ENCODE measurements around the gene SLC2A1. TPM values are rescaled to one million over a fixed set of nuclear protein-coding genes. Genes with fewer than 3 reads are reported as not detected.

Gene SLC2A1
- total and polyA plus RNA-seq, 8 donors, result 1.2 to 39.8 (median 18.3) TPM

DNA sequence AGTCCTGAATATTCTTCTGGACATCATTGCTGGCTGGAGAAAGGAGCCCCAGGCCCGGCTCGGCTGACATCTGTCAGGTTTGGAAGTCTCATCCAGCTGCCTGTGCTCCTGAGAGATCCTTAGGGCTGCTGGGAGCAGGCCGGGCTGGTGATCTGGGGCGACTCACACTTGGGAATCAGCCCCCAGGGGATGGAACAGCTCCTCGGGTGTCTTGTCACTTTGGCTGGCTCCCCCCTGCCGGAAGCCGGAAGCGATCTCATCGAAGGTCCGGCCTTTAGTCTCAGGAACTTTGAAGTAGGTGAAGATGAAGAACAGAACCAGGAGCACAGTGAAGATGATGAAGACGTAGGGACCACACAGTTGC is 31.8 kb downstream of the SLC2A1 start:
- 90 to 97% (median 93%) methylated on average over 11 of the region's 11 CpGs for WGBS, 5 donors
- Histone ChIP-seq H3K36me3 (peaks cover 31 to 49% (median 47%) of the 10 kb centered on the region in 4 donors), H3K4me1 (peaks cover 23 to 40% (median 31%) of the 10 kb centered on the region in 4 donors), H3K4me3 (no peak overlapping the region), H3K27ac (no peak overlapping the region), H3K9me3 (no peaks in the 10 kb centered on the region), H3K27me3 (no peaks in the 10 kb centered on the region)
- DNase-seq, result no peak
- TF ChIP-seq EP300 (IDR thresholded peaks at IDR 0.05) (no peak), POLR2AphosphoS5 (IDR thresholded peaks at IDR 0.05) (no peak), POLR2A (IDR thresholded peaks at IDR 0.05) (no peak)
- TF ChIP-seq, protein P1, sequence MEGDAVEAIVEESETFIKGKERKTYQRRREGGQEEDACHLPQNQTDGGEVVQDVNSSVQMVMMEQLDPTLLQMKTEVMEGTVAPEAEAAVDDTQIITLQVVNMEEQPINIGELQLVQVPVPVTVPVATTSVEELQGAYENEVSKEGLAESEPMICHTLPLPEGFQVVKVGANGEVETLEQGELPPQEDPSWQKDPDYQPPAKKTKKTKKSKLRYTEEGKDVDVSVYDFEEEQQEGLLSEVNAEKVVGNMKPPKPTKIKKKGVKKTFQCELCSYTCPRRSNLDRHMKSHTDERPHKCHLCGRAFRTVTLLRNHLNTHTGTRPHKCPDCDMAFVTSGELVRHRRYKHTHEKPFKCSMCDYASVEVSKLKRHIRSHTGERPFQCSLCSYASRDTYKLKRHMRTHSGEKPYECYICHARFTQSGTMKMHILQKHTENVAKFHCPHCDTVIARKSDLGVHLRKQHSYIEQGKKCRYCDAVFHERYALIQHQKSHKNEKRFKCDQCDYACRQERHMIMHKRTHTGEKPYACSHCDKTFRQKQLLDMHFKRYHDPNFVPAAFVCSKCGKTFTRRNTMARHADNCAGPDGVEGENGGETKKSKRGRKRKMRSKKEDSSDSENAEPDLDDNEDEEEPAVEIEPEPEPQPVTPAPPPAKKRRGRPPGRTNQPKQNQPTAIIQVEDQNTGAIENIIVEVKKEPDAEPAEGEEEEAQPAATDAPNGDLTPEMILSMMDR (IDR thresholded peaks at IDR 0.05), result no peak
- intact Hi-C loops (cut with DNase I; ENCODE audit: low total_unique reads), result no loop called here

DNA sequence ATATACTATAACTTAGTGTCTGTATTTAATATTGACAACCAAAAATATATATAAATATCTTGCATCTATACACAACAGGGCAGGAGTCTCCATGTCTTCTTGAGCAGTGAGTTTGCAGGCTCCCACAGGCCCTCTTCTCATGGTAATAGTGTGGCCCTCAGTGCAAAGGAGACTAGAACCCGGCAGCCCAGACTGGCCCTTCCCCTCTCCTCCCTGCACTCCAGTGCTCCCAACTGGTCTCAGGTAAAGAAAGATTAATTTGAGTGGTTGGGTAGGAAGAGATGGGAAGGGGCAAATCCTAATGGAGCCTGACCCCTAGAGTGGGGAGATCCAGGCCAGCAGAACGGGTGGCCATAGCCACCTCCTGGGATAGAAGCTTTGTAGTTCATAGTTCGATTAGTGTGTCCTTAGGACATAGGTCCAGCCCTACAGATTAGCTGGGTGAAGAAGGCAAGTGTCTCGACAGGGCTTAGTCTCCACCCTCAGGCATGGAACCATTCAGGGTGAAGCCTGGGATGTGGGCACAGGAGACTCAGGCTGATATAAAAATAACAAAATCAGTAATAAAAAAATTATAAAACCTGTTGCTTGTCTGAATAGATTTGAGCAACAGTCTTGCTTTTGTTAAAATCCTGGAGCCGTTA is 32.3 kb downstream of the SLC2A1 start:
- peaks cover 18 to 35% (median 26%) of the 10 kb centered on the region in 4 donors for H3K4me1 ChIP-seq
- no peak overlapping the region for H3K4me3 ChIP-seq
- no peak for DNase-seq
- H3K27ac ChIP-seq, result no peak overlapping the region
- intact Hi-C loops (cut with DNase I; ENCODE audit: low total_unique reads), result no loop called here
- TF ChIP-seq, protein P1 (IDR thresholded peaks at IDR 0.05), result no peak
- no peak for TF ChIP-seq EP300 (IDR thresholded peaks at IDR 0.05)
- no peak for TF ChIP-seq POLR2A (IDR thresholded peaks at IDR 0.05)
- TF ChIP-seq POLR2AphosphoS5 (IDR thresholded peaks at IDR 0.05), result no peak
- 75 to 91% (median 85%) methylated on average over 5 of the region's 5 CpGs for WGBS, 5 donors
- H3K36me3 ChIP-seq, result peaks cover 31 to 49% (median 47%) of the 10 kb centered on the region in 4 donors
- H3K9me3 ChIP-seq, result no peaks in the 10 kb centered on the region
- no peaks in the 10 kb centered on the region for H3K27me3 ChIP-seq

DNA sequence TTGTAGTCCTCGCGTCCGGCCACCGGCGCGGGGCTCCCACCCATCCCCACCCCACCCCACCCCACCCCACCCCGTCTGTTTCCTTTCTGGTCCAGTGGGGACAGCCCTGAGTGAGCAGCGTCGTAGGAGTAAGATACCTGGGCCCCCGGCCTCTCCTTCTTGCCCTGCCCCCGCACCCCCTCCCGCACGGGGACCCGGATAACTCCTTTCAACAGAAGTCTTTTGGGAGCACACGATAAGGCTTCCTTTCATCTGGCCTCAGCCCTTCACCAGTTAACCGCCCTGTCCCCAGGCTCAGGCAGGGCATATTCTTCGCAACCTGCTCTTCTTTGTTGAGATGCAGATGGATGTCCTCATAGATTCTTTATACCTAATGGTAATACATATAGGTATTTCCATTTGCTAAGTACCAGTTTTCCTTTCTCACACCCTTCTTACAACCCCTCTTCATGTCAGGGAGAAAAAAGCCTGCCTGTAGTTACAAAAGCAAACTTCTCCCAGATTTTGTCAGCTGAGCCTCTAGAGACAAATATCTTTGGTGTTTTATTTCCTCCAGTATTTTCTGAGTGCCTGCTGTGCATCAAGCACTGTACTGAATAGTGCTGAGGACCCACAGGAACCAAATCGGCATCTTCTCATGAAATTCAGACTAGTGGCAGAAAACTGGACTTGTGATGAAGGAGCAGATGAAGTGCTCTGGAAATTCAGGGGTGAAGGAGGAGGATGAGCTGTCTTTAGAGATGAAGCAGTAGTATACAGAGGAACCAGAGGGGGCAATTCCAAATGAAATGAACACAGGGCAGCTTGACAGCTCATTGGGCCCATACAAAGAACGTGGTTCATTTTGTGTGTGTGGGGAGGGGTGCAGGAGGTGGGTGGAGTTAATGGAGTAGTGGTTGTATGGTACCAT is 33.6 kb downstream of the SLC2A1 start:
- Histone ChIP-seq H3K36me3 (peaks cover 28 to 42% (median 40%) of the 10 kb centered on the region in 4 donors), H3K27me3 (no peaks in the 10 kb centered on the region), H3K9me3 (no peaks in the 10 kb centered on the region), H3K27ac (peak overlapping the region; percentile 90 to 98 (median 91)), H3K4me3 (peak overlapping the region; percentile 56 to 87 (median 68)), H3K4me1 (peaks cover 16 to 25% (median 22%) of the 10 kb centered on the region in 4 donors)
- intact Hi-C loops (cut with DNase I; ENCODE audit: low total_unique reads), result no loop called here
- peak in 1 of 2 donors; percentile 16 for DNase-seq
- TF ChIP-seq EP300 (IDR thresholded peaks at IDR 0.05) (no peak), POLR2AphosphoS5 (IDR thresholded peaks at IDR 0.05) (no peak), POLR2A (IDR thresholded peaks at IDR 0.05) (no peak)
- TF ChIP-seq, protein P1 (IDR thresholded peaks at IDR 0.05), result no peak
- 10 to 14% (median 13%) methylated on average over 16 to 19 of the region's 19 CpGs for WGBS, 5 donors

DNA sequence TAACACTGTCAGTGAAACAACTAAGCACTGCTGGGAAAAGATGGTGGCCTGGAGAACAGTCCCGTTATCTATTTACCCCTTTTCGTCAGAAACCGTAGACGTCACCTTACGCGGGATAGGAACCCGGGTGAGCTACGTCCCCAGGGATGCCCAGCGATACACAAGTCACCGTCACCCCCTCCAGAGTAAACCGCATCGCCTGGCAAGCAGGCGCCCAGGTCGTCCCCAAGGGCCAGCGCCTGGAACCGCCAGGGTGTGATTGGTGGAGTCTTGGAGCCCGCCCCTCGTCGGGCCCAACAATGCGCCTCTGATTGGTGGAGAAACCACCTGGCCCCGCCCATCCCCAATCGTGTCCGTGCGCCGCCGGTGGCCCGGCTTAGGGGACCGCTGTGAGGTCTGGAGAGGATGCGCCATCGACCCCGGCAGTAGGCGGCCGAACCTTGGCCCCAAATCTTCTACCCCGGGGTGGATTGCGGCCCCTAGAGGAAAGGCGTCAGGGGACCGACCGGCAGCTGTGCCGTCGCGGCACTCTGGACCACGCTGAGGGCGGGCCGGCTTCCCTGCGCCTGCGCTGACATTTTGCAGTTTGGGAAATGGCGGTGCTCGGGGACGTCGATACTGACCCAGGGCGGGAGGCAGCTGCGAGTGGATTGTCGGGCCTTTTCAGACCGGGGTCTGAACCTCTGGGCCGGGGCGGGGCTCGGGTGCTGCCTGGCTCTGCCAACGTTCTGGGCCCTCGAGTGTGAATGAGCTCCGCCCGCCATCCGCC is 34.4 kb downstream of the SLC2A1 start:
- H3K4me1 ChIP-seq, result peaks cover 16 to 25% (median 22%) of the 10 kb centered on the region in 4 donors
- TF ChIP-seq, protein P1 (IDR thresholded peaks at IDR 0.05), result peak in 1 of 7 experiments; percentile 4
- TF ChIP-seq POLR2AphosphoS5 (IDR thresholded peaks at IDR 0.05), result peak; percentile 33 to 84 (median 83)
- TF ChIP-seq POLR2A (IDR thresholded peaks at IDR 0.05), result peak in 2 of 4 donors; percentile 37 to 38
- no peak for TF ChIP-seq EP300 (IDR thresholded peaks at IDR 0.05)
- intact Hi-C loops (cut with DNase I; ENCODE audit: low total_unique reads), result no loop called here
- no peaks in the 10 kb centered on the region for H3K9me3 ChIP-seq
- peak overlapping the region; percentile 90 to 98 (median 91) for H3K27ac ChIP-seq
- DNase-seq, result peak; percentile 93 to 97
- 0 to 1% (median 0%) methylated on average over 33 to 62 of the region's 62 CpGs for WGBS, 5 donors
- H3K4me3 ChIP-seq, result peak overlapping the region; percentile 56 to 87 (median 68)
- peaks cover 21 to 33% (median 33%) of the 10 kb centered on the region in 4 donors for H3K36me3 ChIP-seq
- no peaks in the 10 kb centered on the region for H3K27me3 ChIP-seq

All from stomach (tissue), 9 donors.